Measurements from ENCODE around the gene MAPK13.

The MAPK13 gene

GRCh38 chr6:36155662-36156061, 25.3 kb downstream of the MAPK13 start:
- no peak for DNase-seq

DNA sequence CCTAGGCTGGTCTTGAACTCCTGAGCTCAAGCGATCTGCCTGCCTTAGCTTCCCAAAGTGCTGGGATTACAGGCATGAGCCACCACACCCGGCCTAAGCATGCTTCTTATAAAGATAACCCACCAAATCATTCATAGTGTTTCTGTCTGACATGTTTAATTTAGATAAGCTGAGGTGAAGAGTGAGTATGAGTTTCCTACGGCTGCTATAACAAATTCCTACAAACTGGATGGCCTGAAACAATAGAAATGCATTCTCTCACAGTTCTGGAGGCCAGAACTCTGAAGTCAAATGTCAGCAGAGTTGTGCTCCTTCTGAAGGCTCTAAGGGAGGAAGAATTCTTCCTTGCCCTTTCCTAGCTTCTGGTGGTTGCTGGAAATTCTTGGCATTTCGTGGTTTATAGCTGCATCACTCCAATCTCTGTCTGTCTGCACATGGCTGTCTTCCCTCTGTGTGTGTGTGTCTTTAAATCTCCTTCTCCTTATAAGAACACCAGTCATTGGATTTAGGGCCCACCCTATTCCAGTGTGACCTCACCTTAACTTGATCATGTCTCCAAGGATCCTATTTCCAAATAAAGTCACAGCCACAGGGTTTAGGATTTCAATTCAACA, 29.9 kb downstream of the MAPK13 start:
- DNase-seq = no peak

DNA sequence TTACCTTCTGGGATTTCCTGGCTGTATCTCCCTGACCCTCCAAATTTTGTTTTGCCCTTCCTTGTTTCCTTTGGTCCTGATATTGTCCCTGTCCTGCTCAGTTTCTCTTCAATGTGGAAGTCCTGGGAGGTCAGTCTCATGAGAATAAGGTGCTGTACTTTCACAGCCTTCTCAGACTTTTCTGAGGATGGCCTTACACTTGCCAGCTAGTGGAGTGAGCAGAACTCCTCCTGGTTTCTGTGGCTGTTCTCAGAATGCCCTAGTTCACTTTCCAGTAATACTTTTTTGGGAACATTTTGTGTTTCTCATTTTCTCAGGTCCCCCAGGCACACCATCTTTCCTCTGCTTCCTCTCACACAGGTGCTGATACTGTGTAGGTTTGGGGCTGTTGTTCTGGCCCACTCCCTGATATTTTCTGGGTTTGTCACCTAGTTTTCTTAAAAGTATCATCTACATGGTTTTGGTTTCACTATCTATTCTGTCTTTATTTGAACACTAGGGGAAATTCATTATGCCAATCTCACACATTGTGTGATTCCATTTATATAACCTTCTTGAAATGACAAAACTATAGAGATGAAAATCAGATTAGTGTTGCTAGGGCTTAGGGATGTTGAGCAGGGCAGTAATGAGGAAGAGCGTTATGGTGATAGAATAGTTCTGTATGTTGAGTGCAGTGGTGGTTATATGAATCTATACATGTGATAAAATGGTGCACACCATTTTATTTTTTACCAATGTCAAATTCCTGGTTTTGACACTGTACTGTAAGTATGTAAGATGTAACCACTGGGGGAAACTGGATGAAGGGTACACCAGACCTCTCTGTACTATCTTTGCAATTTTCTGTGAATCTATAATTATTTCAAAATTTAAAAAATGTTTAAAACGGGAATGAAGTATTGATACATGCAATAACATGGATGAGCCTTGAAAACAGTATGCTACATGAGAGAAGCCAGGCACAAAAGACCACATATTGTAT, 39.0 kb downstream of the MAPK13 start:
- DNase-seq = peak; percentile 20

DNA sequence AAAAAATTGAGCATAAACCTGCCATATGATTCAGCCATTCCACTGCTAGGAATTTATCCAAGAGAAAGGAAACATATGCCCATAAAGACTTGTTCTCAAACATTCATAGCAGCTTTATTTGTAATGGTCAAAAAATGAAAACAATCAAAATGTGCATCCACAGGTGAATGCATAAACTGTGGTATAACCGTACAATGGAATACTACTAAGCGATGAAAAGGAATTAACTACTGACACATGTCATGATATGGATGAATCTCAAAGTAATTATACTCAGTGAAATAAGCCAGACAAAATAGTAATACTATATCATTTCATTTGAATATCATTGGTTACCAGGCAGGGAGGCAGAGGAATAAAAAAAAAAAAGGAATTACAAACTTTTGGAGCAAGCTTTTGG, 40.4 kb downstream of the MAPK13 start:
- DNase-seq = no peak

DNA sequence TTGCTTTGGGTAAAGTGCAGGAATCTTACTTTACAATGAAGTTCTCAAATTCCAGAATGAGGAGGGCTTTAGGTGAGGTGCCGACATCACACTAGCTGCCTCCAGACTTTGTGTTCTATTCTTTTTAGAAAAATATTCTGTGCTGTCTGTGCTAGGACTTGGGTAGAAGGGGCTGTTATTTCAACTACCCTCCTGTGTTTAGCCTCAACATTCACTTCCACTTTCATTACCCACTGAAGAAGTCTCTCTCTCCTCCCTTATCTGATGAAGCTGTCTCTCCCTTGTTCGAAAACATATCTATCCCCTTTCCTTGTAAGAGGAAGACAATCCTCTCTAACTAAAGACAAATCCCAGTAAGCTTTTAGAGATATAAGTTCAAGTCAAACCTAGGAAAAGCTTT, 41.3 kb downstream of the MAPK13 start:
- no peak for DNase-seq

- peak; percentile 29 for DNase-seq
Measured at GRCh38 chr6:36177166-36177565, 46.9 kb downstream of the MAPK13 start.

DNA sequence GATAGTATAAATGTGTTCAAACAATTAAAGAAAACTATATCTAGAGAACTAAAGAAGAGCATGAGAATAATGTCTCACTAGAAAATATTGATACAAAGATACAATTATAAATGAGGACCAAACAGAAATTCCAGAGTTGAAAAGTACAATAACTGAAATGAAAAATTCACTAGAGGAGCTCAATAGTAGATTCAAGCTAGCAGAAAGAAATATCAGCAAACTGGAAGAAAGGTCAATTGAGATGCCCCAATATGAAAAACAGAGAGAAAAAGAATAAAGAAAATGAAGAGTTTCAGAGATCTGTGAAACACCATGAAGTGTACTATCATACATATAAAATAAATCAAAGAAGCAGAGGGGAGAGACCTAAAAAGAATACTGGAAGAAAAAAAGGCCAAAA, 48.2 kb downstream of the MAPK13 start:
- DNase-seq = no peak

DNA sequence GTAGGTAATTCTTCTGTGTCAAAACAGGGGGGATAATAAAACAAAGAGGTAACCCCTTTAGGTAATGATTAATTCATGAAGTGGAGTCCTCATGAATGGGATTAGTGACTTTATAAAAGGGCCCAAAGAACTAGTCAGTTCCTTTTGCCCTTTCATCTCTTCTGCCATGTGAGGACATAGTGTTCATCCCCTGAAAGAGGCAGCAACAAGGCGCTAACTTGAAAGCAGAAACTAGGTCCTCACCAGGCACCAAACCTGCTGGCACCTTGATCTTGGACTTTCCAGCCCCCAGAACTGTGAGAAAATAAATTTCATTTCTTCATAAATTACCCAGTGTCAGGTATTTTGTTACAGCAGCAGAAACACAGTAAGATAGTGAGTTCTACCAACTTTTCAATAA, 49.8 kb downstream of the MAPK13 start:
- DNase-seq = no peak

DNA sequence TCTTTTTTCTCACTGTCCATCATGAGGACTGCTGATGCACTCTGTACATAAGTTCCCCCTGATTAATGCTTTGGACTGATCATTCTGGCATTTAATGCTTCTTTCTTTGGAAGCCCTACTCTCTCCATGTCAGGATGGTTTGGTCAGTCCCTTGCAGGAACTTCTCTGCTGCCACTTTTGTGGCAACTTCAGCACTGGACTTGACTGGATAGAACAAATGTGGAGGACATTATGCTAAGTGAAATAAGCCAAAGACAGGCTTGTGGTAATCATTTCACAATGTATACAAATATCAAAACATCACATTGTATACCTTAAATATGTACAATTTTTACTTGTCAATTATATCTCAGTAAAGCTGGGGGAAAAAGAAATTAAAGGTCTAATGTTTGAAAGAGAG, 54.0 kb downstream of the MAPK13 start:
- no peak for DNase-seq

- no peak for DNase-seq
Measured at GRCh38 chr6:36186199-36186598, 55.9 kb downstream of the MAPK13 start.

GRCh38 chr6:36187446-36187845, 57.1 kb downstream of the MAPK13 start:
- no peak for DNase-seq

Measured in activated CD4-positive, alpha-beta T cell treated with anti-CD3 and anti-CD28 coated beads, Interleukin-2, amount 50 U/mL, for 16 hours (primary cell).